ENCODE measurements around the gene TOPAZ1. TPM values are rescaled to one million over a fixed set of nuclear protein-coding genes. Genes with fewer than 3 reads are reported as not detected.
A peak's percentile ranks its signal among the peaks of the same experiment; 100 is the strongest.

TOPAZ1 gene
- polyA plus RNA-seq, 2 of the 4 experiments (the other 2 are of a cell fraction): not detected

DNA sequence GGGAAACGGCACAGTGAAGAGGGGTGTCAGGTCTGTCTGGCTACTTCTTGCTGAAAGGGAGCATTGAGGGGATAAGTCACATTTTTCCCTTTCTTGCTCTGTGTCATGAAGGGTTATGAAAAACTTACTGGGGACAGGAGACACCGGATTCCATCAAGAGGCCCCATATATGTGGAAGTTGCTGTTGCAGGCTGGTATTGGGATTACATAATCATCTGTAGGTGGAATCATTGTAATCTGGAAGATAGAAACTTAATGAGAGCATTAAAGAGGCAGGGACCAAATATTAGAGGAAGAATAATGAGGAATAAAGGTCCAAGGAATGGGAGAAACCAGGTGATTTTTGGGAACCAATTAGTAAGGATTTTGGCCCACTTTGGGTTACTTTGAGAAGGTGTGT is 92.6 kb downstream of the TOPAZ1 start (continued):
- no peak for TF ChIP-seq REST (IDR thresholded peaks at IDR 0.05)
- no peak for TF ChIP-seq EP300 (IDR thresholded peaks at IDR 0.05)
- TF ChIP-seq SMC3 (IDR thresholded peaks at IDR 0.05): no peak
- no peak for TF ChIP-seq POLR2AphosphoS2 (conservative IDR thresholded peaks at IDR 0.05; ENCODE audit: low read length)
- TF ChIP-seq MYC (IDR thresholded peaks at IDR 0.05; ENCODE audit: borderline replicate concordance, low read length): no peak
- no peak for TF ChIP-seq NR3C1 (IDR thresholded peaks at IDR 0.05)
- no peak for TF ChIP-seq HOXB5 (CRISPR knock-in tag; IDR thresholded peaks at IDR 0.05)

DNA sequence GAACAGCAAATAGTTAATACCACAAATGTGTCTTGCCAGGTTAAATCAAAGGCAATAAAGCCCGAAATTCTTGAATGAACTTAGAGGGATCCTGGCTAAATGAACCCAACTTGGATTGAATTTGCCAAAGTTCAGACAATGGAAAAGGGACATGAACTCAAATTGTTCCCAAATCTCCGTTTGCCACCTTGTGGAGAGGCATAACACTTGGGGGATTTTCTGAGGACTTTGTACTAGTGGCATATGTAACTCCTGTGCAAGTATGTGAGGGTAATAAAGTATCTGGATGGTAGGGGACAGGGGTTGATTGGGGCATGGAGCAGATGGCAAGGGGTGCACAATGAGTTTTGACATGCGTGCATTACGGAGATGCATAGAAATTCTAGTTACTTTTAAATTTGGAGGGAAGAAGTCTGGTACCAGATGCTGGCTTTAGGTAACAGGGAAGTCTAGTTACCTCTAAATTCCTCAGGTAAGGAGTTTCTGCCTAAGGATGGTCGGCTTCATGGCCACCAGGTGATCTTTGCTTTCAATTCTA is 95.6 kb downstream of the TOPAZ1 start:
- H3K4me1 ChIP-seq: peaks cover 9% of the 10 kb centered on the region; the same call in 2 of the 3 replicates
- POLR2A ChIA-PET: interaction anchor here (1.2 to 1.7 kb wide), 5 partner anchors 24 to 424 kb away, joined by 4 to 8 read pairs (median 8); partner anchors contain the start of genes KIAA1143, KIF15, ZNF197 and ZNF445

DNA sequence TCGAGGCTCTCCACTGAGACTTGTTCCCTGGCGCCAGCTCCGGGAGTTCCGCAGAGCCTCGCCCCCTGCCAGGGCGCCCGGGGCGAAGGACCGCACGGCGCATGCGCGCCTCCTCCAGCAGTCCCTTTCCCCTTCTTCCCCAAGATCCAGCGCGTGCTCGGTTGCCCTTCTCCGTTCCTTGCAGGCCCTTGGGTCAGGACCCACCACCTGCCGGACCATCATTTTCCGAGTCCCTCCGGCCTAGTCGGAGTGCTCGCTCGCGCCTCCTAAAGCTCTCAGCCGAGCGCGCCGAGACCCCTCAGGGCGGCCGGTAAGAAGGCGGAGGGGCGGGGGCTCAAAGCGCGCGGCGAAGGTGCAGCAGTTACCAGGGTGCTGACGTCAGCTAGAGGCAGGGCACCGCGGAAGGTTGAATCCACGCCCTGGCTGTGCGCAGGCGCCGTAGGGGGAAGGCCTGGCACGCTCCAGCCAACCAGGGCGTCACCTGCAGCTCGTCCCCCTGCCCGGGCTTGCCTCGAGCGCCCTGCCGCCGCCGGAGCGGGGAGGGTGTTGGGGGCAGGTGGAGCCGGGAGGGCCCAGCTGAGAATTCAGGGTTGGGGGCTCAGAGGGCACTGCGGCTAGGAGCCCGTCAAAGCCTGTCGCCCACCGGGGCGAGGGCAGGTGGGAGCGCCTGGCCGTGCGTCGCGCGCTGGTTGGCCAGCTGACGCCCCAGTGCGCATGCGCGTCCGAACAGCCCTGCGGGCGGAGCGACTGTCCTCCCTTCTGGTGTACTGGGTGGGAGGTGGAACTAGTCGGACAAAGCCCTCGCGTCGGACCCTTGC is 96.5 kb downstream of the TOPAZ1 start, which contains the start of gene TCAIM:
Gene TCAIM, plus strand, starts transcription at position 757 of the 818 bp plus-strand sequence. CDS start 16,017 bp downstream, outside the sequence.
- Histone ChIP-seq H3K4me2 (peak within 1 kb of the TSS; percentile 94), H3K9me3 (no peaks in the 10 kb centered on the region), H3K4me1 (peaks cover 9% of the 10 kb centered on the region; the same call in 2 of the 3 replicates), H3K4me3 (peak within 1 kb of the TSS; percentile 73), H3K27ac (peak within 1 kb of the TSS; percentile 99)
- DNase-seq (ENCODE audit: low read depth in 1 of 2, low spot score in 1 of 2): peak; percentile 93 to 97
- CTCF ChIA-PET: interaction anchor here (1.5 kb wide), 1 partner anchor 40 kb away, joined by 3 read pairs; no protein-coding TSS in a partner anchor
- FAIRE-seq: no peak
- under 1% methylated on average over 17 of the region's 77 CpGs for WGBS (ENCODE audit: missing lambda C conversion rate)
- peak; percentile 97 to 99 for ATAC-seq
- POLR2A ChIA-PET: interaction anchor here (1.2 to 1.7 kb wide), 7 partner anchors 17 to 638 kb away, joined by 3 to 8 read pairs (median 7); partner anchors contain the start of genes EXOSC7, KIAA1143, KIF15 and ZDHHC3
- no peak for TF ChIP-seq HOXA7 (CRISPR knock-in tag; IDR thresholded peaks at IDR 0.05)
- no peak for TF ChIP-seq CTCF (IDR thresholded peaks at IDR 0.05)
- no peak for TF ChIP-seq FOXS1 (CRISPR knock-in tag; IDR thresholded peaks at IDR 0.05)
- no peak for TF ChIP-seq KDM5A (IDR thresholded peaks at IDR 0.05)
- TF ChIP-seq RARB (CRISPR knock-in tag; IDR thresholded peaks at IDR 0.05): no peak
- TF ChIP-seq, protein P1, sequence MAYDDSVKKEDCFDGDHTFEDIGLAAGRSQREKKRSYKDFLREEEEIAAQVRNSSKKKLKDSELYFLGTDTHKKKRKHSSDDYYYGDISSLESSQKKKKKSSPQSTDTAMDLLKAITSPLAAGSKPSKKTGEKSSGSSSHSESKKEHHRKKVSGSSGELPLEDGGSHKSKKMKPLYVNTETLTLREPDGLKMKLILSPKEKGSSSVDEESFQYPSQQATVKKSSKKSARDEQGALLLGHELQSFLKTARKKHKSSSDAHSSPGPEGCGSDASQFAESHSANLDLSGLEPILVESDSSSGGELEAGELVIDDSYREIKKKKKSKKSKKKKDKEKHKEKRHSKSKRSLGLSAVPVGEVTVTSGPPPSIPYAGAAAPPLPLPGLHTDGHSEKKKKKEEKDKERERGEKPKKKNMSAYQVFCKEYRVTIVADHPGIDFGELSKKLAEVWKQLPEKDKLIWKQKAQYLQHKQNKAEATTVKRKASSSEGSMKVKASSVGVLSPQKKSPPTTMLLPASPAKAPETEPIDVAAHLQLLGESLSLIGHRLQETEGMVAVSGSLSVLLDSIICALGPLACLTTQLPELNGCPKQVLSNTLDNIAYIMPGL (CRISPR knock-in tag; IDR thresholded peaks at IDR 0.05; ENCODE audit: borderline replicate concordance): no peak
- TF ChIP-seq NR3C1 (IDR thresholded peaks at IDR 0.05): no peak
- no peak for TF ChIP-seq CHD2 (IDR thresholded peaks at IDR 0.05; ENCODE audit: low read length, partially characterized antibody)
- no peak for TF ChIP-seq CBX8 (IDR thresholded peaks at IDR 0.05)
- TF ChIP-seq SMC3 (IDR thresholded peaks at IDR 0.05): no peak
- TF ChIP-seq, protein P2, sequence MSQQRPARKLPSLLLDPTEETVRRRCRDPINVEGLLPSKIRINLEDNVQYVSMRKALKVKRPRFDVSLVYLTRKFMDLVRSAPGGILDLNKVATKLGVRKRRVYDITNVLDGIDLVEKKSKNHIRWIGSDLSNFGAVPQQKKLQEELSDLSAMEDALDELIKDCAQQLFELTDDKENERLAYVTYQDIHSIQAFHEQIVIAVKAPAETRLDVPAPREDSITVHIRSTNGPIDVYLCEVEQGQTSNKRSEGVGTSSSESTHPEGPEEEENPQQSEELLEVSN (IDR thresholded peaks at IDR 0.05; ENCODE audit: borderline replicate concordance, low read depth): peak; percentile 87
- TF ChIP-seq ZNF302 (CRISPR knock-in tag; IDR thresholded peaks at IDR 0.05): no peak
- no peak for TF ChIP-seq ZSCAN20 (CRISPR knock-in tag; IDR thresholded peaks at IDR 0.05)

More for the DNA sequence above, 95.6 kb downstream of the TOPAZ1 start:
- CTCF ChIA-PET: interaction anchor here (1.5 kb wide), 1 partner anchor 39 kb away, joined by 3 read pairs; no protein-coding TSS in a partner anchor
- peak overlapping the region; percentile 94 for H3K4me2 ChIP-seq
- DNase-seq (ENCODE audit: low read depth in 1 of 2, low spot score in 1 of 2) (no peak), ATAC-seq (no peak), FAIRE-seq (no peak)
- H3K9me3 ChIP-seq: no peaks in the 10 kb centered on the region
- H3K27ac ChIP-seq: peak overlapping the region; percentile 99
- no peak for TF ChIP-seq CTCF (IDR thresholded peaks at IDR 0.05)
- no peak for TF ChIP-seq RARB (CRISPR knock-in tag; IDR thresholded peaks at IDR 0.05)
- H3K4me3 ChIP-seq: peak overlapping the region; percentile 73
- 63% methylated on average over 5 of the region's 5 CpGs for WGBS (ENCODE audit: missing lambda C conversion rate)

All from A549 (cell line).